ENCODE results near the gene DENND1A.

- no peak for TF ChIP-seq POLR2AphosphoS5 (IDR thresholded peaks at IDR 0.05; ENCODE audit: low read depth, low read length)
- TF ChIP-seq TAF1 (IDR thresholded peaks at IDR 0.05; ENCODE audit: borderline replicate concordance, insufficient read depth, low read length): no peak
Measured at GRCh38 chr9:123382653-123383511, 547.0 kb downstream of the DENND1A start.

All from PFSK-1 (cell line).